Sigmoid colon (tissue), 7 donors: ENCODE data around the gene KLK14. TPM values are rescaled to one million over a fixed set of nuclear protein-coding genes. Genes with fewer than 3 reads are reported as not detected.
A peak's percentile ranks its signal among the peaks of the same experiment; 100 is the strongest.

Experiments
- DNase-seq: peaks from one replicate; pipeline ENCODE4 v3.0.0-alpha.2; 2019
- H3K27ac ChIP-seq, 4 donors: fragments of 200-600 bp; sonication (generic); one replicate each; pipeline ENCODE4 v1.5.1; 2016 to 2019; ENCODE audit warnings: mild to moderate bottlenecking in 1 of 4
- H3K27me3 ChIP-seq, 3 donors: fragments of 200-600 bp; sonication (generic); one replicate each; pipeline ENCODE4 v1.5.1; 2019; ENCODE audit warnings: mild to moderate bottlenecking in 1 of 3
- H3K36me3 ChIP-seq, 4 donors: fragments of 200-600 bp; sonication (generic); one replicate each; pipeline ENCODE4 v1.5.1; 2016 to 2019
- H3K4me1 ChIP-seq, 4 donors: fragments of 200-600 bp; sonication (generic); one replicate each; pipeline ENCODE4 v1.5.1; 2017 to 2019
- H3K4me3 ChIP-seq, 4 donors: fragments of 200-600 bp; sonication (generic); one replicate each; pipeline ENCODE4 v1.5.1; 2017 to 2019; ENCODE audit warnings: mild to moderate bottlenecking in 2 of 4, moderate library complexity in 1 of 4
- H3K9me3 ChIP-seq, 4 donors: fragments of 200-600 bp in 3 of 4; sonication (generic) in 3 of 4; one replicate each; pipeline versions ENCODE4 v1.5.1 to v1.6.1; 2013 to 2019
- EP300 ChIP-seq, 4 donors: sonication (generic); formaldehyde crosslinking; IDR thresholded peaks; one replicate each; pipeline ENCODE4 v1.6.1; 2017; ENCODE audit warnings: antibody characterized with exemption in 4 of 4
- POLR2A ChIP-seq, 2 donors: fragments of 450-650 bp; IDR thresholded peaks; one replicate each; pipeline ENCODE4 v1.6.1; 2016; ENCODE audit warnings: antibody characterized with exemption in 2 of 2, mild to moderate bottlenecking in 2 of 2, moderate library complexity in 2 of 2
- POLR2AphosphoS5 ChIP-seq, 4 donors: sonication (generic); formaldehyde crosslinking; IDR thresholded peaks; one replicate each; pipeline ENCODE4 v1.6.1; 2017; ENCODE audit warnings: antibody characterized with exemption in 4 of 4
- WGBS, 2 donors: extraction: QIAGEN DNeasy Blood & Tissue Kit; methylation state at CpG; one replicate each; pipeline ENCODE4 v1.1.7; 2013; 5-methylcytosine and 5-hydroxymethylcytosine counted together
- intact Hi-C: fragments of 100-400 bp; cut with DNase I; formaldehyde crosslinking; loops from one replicate; pipeline ENCODE4 v1.15.1; 2023
- polyA plus RNA-seq, 3 donors: library from polyadenylated mRNA; stranded (reverse); fragments of 200-250 nt; gene quantifications; one replicate each; pipeline ENCODE4 v1.2.3, GENCODE V29; 2013
- total RNA-seq, 4 donors: library from RNA; depleted of rRNA; stranded (reverse); fragments of >200 nt; gene quantifications; one replicate each; pipeline ENCODE4 v1.1.0, GENCODE V29; 2016
- TF ChIP-seq, protein P1 (sequence below), 4 experiments: fragments of 450-650 bp in 3 of 4; fragments of 200-600 bp in 1 of 4; IDR thresholded peaks; one replicate each; pipeline ENCODE4 v1.5.1; 2016 to 2019; ENCODE audit warnings: antibody characterized with exemption in 4 of 4, mild to moderate bottlenecking in 3 of 4, moderate library complexity in 2 of 4
- donor health status: healthy with polysubstance abuse.
- donor health status: Bipolar disorder and iron deficiency.
- donor health status: healthy.

Gene KLK14
- total and polyA plus RNA-seq, 7 donors, result 0.51 TPM; not detected in 6

DNA sequence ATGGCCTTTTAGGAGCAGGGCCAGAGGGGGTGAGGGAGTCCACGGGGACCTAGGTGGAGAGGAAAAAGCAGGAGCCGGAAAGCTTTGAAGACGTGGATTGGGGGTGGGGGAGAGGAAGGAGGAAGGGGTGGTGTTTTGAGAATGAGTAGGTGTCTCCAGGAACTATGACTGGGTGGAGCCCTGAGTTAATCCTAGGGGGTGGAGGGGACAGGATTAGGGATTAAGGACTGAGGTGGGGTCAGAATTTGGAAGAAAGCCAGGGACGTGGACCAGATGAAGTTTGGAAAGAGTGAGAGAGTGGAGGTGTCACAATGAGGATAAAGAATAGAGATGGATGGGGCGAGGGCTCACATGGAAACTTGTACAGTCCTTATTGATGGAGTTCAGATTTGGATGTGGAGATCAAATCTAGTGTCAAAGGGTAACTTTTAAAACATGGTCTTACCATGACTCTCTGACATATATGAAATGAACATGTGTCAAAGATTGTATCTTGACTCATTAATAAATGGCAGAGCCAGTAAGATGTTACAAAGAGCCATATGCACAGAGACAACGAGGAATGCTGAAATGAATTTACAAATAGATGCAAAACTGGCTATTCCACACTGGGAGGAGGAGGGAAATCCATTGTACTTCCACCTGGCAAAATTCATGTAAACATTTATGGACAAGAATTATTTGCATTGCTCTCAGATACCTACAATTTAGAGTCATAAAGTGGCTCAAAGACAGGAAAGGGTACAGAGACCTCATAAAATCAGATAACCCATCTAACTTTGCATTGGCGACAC is 16.1 kb downstream of the KLK14 start:
- H3K4me1 ChIP-seq, result peaks cover 0 to 9% (median 3%) of the 10 kb centered on the region in 4 donors
- WGBS, 2 donors, result 44 to 65% methylated on average over 7 of the region's 7 CpGs
- TF ChIP-seq, protein P1, sequence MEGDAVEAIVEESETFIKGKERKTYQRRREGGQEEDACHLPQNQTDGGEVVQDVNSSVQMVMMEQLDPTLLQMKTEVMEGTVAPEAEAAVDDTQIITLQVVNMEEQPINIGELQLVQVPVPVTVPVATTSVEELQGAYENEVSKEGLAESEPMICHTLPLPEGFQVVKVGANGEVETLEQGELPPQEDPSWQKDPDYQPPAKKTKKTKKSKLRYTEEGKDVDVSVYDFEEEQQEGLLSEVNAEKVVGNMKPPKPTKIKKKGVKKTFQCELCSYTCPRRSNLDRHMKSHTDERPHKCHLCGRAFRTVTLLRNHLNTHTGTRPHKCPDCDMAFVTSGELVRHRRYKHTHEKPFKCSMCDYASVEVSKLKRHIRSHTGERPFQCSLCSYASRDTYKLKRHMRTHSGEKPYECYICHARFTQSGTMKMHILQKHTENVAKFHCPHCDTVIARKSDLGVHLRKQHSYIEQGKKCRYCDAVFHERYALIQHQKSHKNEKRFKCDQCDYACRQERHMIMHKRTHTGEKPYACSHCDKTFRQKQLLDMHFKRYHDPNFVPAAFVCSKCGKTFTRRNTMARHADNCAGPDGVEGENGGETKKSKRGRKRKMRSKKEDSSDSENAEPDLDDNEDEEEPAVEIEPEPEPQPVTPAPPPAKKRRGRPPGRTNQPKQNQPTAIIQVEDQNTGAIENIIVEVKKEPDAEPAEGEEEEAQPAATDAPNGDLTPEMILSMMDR (IDR thresholded peaks at IDR 0.05), result no peak
- no peak for TF ChIP-seq POLR2A (IDR thresholded peaks at IDR 0.05)
- no peak for TF ChIP-seq EP300 (IDR thresholded peaks at IDR 0.05)
- TF ChIP-seq POLR2AphosphoS5 (IDR thresholded peaks at IDR 0.05), result no peak
- no peak overlapping the region for H3K27ac ChIP-seq
- H3K9me3 ChIP-seq, result no peaks in the 10 kb centered on the region
- peaks cover 8 to 38% (median 20%) of the 10 kb centered on the region in 3 donors for H3K27me3 ChIP-seq
- no peak overlapping the region for H3K4me3 ChIP-seq
- no peaks in the 10 kb centered on the region for H3K36me3 ChIP-seq
- intact Hi-C loops, result no loop called here
- DNase-seq, result no peak

DNA sequence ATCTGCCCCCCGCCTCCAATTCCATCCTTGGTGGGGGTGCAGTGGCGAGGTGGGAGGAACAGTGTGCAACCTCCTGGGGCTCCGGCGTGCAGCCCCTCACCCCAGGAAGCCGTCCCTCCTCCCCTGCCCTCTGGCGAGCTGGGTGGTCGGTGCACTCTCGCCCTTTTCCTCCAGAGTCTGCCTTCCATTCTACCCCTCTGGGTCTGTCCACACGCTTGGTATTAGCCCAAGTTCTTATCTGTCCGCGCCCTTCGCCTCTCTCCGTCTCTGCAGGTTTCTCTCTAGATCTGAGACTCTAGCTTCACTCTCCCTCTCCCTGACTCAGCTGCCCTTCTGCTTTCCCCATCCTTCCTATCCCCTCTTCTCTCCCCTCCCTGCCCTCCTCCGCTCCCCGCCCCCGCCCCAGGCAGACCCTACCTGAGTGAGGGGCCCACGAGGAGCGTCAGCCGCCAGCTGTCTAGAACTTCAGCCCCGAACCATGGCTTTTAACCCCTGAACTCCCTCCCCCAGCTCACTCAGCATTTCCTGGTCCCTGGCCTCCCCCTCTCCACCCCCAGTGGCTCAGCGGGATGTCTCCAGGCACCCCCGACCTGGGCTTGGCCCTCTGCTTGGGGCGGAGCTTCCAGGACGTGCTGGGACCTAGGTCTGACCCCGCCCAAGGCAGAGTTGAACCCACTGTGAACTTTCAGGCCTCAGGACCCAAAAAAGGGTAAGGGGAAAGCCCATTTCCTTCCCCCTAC is 17.3 kb downstream of the KLK14 start:
- intact Hi-C loops, result no loop called here
- DNase-seq, result no peak
- peaks cover 0 to 9% (median 3%) of the 10 kb centered on the region in 4 donors for H3K4me1 ChIP-seq
- no peak overlapping the region for H3K27ac ChIP-seq
- H3K36me3 ChIP-seq, result no peaks in the 10 kb centered on the region
- TF ChIP-seq POLR2AphosphoS5 (IDR thresholded peaks at IDR 0.05), result no peak
- TF ChIP-seq, protein P1 (IDR thresholded peaks at IDR 0.05), result no peak
- no peak for TF ChIP-seq EP300 (IDR thresholded peaks at IDR 0.05)
- no peak for TF ChIP-seq POLR2A (IDR thresholded peaks at IDR 0.05)
- H3K9me3 ChIP-seq, result no peaks in the 10 kb centered on the region
- H3K4me3 ChIP-seq, result peak overlapping the region in 1 of 4 donors; percentile 14
- H3K27me3 ChIP-seq, result peaks cover 8 to 41% (median 20%) of the 10 kb centered on the region in 3 donors
- WGBS, 2 donors, result 11 to 15% methylated on average over 25 of the region's 25 CpGs

DNA sequence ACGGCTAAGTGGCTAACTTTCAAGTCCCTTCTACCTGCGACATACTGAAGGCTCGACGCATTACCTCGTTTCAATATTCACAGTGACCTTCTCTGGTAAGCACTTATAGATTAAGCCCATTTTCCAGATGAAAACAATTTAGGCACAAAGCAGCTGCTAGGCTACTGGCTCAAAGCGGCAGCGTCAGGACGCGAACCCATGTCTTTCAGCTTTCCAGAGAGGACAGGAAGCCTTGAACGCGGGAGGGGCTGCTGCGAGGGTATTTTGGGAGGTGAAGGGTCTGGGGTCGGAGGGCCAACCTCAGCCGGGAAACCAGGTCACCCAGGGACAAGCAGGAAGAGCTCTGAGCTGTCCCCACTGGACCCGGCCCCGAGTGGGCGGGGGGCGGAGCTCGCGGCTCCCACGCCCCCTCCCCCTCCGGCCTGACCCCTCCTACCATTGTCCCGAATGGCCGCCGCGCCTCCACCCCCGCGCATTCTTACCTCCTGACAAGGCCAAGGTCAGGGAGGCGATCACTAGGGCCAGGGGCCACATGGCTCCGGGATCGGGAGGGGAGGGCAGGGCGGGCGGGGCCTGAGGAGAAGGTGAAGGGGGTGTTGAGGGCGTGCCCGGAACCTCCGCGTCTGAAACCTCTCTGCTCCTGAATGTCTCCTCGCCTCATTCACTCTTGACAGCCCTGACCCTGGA is 18.0 kb downstream of the KLK14 start, which contains the start of gene KLK13:
TSS of gene KLK13 (minus strand) at position 559 of the 687 bp plus-strand sequence. CDS start at position 534, 25 bp downstream.
- Histone ChIP-seq H3K27me3 (peaks cover 8 to 47% (median 20%) of the 10 kb centered on the region in 3 donors), H3K27ac (no peak within 1 kb of the TSS), H3K4me3 (peak within 1 kb of the TSS in 1 of 4 donors; percentile 14), H3K4me1 (peaks cover 0 to 9% (median 3%) of the 10 kb centered on the region in 4 donors), H3K36me3 (no peaks in the 10 kb centered on the region), H3K9me3 (no peaks in the 10 kb centered on the region)
- TF ChIP-seq POLR2A (IDR thresholded peaks at IDR 0.05) (no peak), POLR2AphosphoS5 (IDR thresholded peaks at IDR 0.05) (no peak), EP300 (IDR thresholded peaks at IDR 0.05) (no peak)
- TF ChIP-seq, protein P1 (IDR thresholded peaks at IDR 0.05), result no peak
- intact Hi-C loops, result no loop called here
- 15 to 18% methylated on average over 38 of the region's 38 CpGs for WGBS, 2 donors
- DNase-seq, result no peak

DNA sequence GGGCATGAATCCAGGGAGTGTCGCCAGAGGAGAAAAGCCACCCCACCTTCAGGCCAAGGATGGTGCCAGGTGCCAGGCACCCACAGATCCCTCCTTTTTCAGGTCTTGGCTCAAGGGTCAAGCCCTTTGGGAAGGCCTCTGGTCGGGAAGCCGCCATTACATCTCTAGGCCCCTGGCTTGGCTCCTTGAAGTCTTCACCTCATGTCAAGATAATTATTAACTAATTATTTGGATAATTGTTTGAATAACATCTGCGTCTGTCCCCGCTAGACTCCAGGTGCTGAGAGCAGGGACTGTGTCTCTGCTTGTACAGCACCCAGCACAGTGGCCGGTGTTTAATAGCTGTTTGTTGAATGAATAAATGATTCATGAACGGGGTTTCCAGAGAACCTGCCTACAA is 19.0 kb downstream of the KLK14 start:
- Histone ChIP-seq H3K27ac (no peak overlapping the region), H3K4me1 (peaks cover 0 to 9% (median 3%) of the 10 kb centered on the region in 4 donors), H3K4me3 (no peak overlapping the region), H3K9me3 (no peaks in the 10 kb centered on the region), H3K36me3 (no peaks in the 10 kb centered on the region), H3K27me3 (peaks cover 8 to 47% (median 20%) of the 10 kb centered on the region in 3 donors)
- intact Hi-C loops, result no loop called here
- WGBS, 2 donors, result 56 to 86% methylated on average over 7 of the region's 7 CpGs
- DNase-seq, result no peak
- TF ChIP-seq EP300 (IDR thresholded peaks at IDR 0.05) (no peak), POLR2A (IDR thresholded peaks at IDR 0.05) (no peak), POLR2AphosphoS5 (IDR thresholded peaks at IDR 0.05) (no peak)
- TF ChIP-seq, protein P1 (IDR thresholded peaks at IDR 0.05), result no peak
